IPS-18c (cell line): ENCODE measurements around the gene GPR15LG.
"Not testable (repeated sequence)": the region's sequence is repeated elsewhere in the genome, so short reads cannot be mapped to it uniquely, and the experiment has no call there.

Experiments
- H3K4me3 ChIP-seq: 2 replicates; pipeline ENCODE4 v1.7.0; 2013; ENCODE audit warnings: low read depth, mild to moderate bottlenecking, low read length, moderate library complexity; ENCODE audit not compliant: insufficient read depth
- H3K9me3 ChIP-seq: one replicate; pipeline ENCODE4 v1.6.1; 2013; ENCODE audit warnings: mild to moderate bottlenecking, low read length, moderate library complexity; ENCODE audit not compliant: control insufficient read depth, insufficient read depth

Gene GPR15LG

GRCh38 chr10:84173501-84173929 is at the start of gene GPR15LG:
Gene GPR15LG, plus strand, starts transcription at chr10:84173801. Its CDS starts 51 bp downstream, at chr10:84173852.
- Histone ChIP-seq H3K4me3 (no peak within 1 kb of the TSS), H3K9me3 (no peaks in the 10 kb centered on the region)

GRCh38 chr10:84125910-84126784 is 47.5 kb upstream of the GPR15LG start:
- H3K9me3 ChIP-seq, H3K4me3 ChIP-seq: not testable (repeated sequence)

- Histone ChIP-seq H3K9me3 (peaks cover 3% of the 10 kb centered on the region), H3K4me3 (no peak overlapping the region)
Observed at GRCh38 chr10:84126785-84127167, 46.8 kb upstream of the GPR15LG start.

- no peaks in the 10 kb centered on the region for H3K9me3 ChIP-seq
- H3K4me3 ChIP-seq: no peak overlapping the region
Observed at GRCh38 chr10:84135836-84136235, 37.8 kb upstream of the GPR15LG start.

GRCh38 chr10:84137811-84138210 is 35.8 kb upstream of the GPR15LG start:
- Histone ChIP-seq H3K9me3 (no peaks in the 10 kb centered on the region), H3K4me3 (no peak overlapping the region)

- peak overlapping the region; percentile 38; the same call in 1 of the 2 replicates for H3K4me3 ChIP-seq
- H3K9me3 ChIP-seq: no peaks in the 10 kb centered on the region
Observed at GRCh38 chr10:84138478-84139125, 35.0 kb upstream of the GPR15LG start.

GRCh38 chr10:84139126-84140035 is 34.2 kb upstream of the GPR15LG start, which contains the start of gene GHITM:
Gene GHITM, plus strand, starts transcription at chr10:84139509. Its CDS starts 1,992 bp downstream, at chr10:84141501.
- H3K4me3 ChIP-seq: peak within 1 kb of the TSS; percentile 99
- H3K9me3 ChIP-seq: no peaks in the 10 kb centered on the region

GRCh38 chr10:84140036-84140379 is 33.6 kb upstream of the GPR15LG start:
- Histone ChIP-seq H3K9me3 (no peaks in the 10 kb centered on the region), H3K4me3 (peak overlapping the region; percentile 99)

- H3K9me3 ChIP-seq: no peaks in the 10 kb centered on the region
- H3K4me3 ChIP-seq: no peak overlapping the region
Observed at GRCh38 chr10:84147347-84147746, 26.3 kb upstream of the GPR15LG start.

- not testable (repeated sequence) for H3K4me3 ChIP-seq, H3K9me3 ChIP-seq
Observed at GRCh38 chr10:84148006-84148597, 25.5 kb upstream of the GPR15LG start.

GRCh38 chr10:84149854-84150253 is 23.7 kb upstream of the GPR15LG start:
- no peaks in the 10 kb centered on the region for H3K9me3 ChIP-seq

GRCh38 chr10:84152769-84153168 is 20.8 kb upstream of the GPR15LG start:
- no peak overlapping the region for H3K4me3 ChIP-seq
- H3K9me3 ChIP-seq: no peaks in the 10 kb centered on the region

More at GRCh38 chr10:84149854-84150253, 23.7 kb upstream of the GPR15LG start:
- H3K4me3 ChIP-seq: no peak overlapping the region

GRCh38 chr10:84155521-84155920 is 18.1 kb upstream of the GPR15LG start:
- H3K9me3 ChIP-seq: no peaks in the 10 kb centered on the region
- H3K4me3 ChIP-seq: no peak overlapping the region

GRCh38 chr10:84156009-84156408 is 17.6 kb upstream of the GPR15LG start:
- Histone ChIP-seq H3K9me3 (no peaks in the 10 kb centered on the region), H3K4me3 (no peak overlapping the region)

- H3K9me3 ChIP-seq: no peaks in the 10 kb centered on the region
- H3K4me3 ChIP-seq: no peak overlapping the region
Observed at GRCh38 chr10:84156768-84157167, 16.8 kb upstream of the GPR15LG start.

- Histone ChIP-seq H3K9me3 (no peaks in the 10 kb centered on the region), H3K4me3 (no peak overlapping the region)
Observed at GRCh38 chr10:84158061-84158460, 15.5 kb upstream of the GPR15LG start.

- Histone ChIP-seq H3K9me3 (no peaks in the 10 kb centered on the region), H3K4me3 (no peak overlapping the region)
Observed at GRCh38 chr10:84158550-84158949, 15.1 kb upstream of the GPR15LG start.
